GM23338 (cell line): Measurements from ENCODE around the gene CHD9.

ENCODE experiments used
- CTCF ChIP-seq, 2 experiments: fragments of 200-600 bp in 1 of 2; sonication (generic) in 1 of 2; conservative IDR thresholded peaks; 2 replicates each; pipeline versions ENCODE4 v1.5.1 to v1.6.1; 2016 to 2017; ENCODE audit warnings: antibody characterized with exemption in 2 of 2, low read depth in 2 of 2, mild to moderate bottlenecking in 2 of 2, moderate library complexity in 1 of 2
- EZH2 ChIP-seq: fragments of 200-600 bp; sonication (generic); IDR thresholded peaks from one replicate; pipeline ENCODE4 v1.8.0; 2017; ENCODE audit warnings: antibody characterized with exemption, mild to moderate bottlenecking, low read depth; ENCODE audit not compliant: unreplicated experiment
- TF ChIP-seq, protein P1 (sequence below): IDR thresholded peaks from one replicate; pipeline ENCODE4 v1.6.1; 2018; ENCODE audit warnings: antibody characterized with exemption; ENCODE audit not compliant: unreplicated experiment

DNA sequence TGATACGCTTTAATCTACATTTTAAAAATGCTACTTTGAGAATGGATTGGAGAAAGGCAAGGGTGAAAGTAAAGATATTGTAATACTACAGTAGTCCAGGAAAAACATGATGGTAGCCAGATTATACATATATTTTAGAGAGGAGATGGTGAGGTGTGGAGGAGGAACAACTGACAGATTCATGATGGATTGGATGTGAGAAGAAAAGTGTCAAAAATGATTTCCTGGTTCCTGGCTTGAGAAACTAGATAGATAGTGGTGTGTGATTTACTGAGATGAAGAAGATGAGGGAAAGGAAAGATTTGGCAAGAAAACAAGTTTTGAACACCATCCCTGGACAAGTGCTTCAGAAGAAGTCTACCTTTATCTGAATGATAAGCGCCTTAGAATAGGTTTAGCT lies 80.5 kb downstream of the CHD9 start:
- TF ChIP-seq, protein P1, sequence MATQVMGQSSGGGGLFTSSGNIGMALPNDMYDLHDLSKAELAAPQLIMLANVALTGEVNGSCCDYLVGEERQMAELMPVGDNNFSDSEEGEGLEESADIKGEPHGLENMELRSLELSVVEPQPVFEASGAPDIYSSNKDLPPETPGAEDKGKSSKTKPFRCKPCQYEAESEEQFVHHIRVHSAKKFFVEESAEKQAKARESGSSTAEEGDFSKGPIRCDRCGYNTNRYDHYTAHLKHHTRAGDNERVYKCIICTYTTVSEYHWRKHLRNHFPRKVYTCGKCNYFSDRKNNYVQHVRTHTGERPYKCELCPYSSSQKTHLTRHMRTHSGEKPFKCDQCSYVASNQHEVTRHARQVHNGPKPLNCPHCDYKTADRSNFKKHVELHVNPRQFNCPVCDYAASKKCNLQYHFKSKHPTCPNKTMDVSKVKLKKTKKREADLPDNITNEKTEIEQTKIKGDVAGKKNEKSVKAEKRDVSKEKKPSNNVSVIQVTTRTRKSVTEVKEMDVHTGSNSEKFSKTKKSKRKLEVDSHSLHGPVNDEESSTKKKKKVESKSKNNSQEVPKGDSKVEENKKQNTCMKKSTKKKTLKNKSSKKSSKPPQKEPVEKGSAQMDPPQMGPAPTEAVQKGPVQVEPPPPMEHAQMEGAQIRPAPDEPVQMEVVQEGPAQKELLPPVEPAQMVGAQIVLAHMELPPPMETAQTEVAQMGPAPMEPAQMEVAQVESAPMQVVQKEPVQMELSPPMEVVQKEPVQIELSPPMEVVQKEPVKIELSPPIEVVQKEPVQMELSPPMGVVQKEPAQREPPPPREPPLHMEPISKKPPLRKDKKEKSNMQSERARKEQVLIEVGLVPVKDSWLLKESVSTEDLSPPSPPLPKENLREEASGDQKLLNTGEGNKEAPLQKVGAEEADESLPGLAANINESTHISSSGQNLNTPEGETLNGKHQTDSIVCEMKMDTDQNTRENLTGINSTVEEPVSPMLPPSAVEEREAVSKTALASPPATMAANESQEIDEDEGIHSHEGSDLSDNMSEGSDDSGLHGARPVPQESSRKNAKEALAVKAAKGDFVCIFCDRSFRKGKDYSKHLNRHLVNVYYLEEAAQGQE = no peak
- TF ChIP-seq EZH2 = no peak
- no peak for TF ChIP-seq CTCF (conservative IDR thresholded peaks at IDR 0.05; ENCODE audit: low read depth in 2 of 2)
